ENCODE results near the gene SMIM44.

- TF ChIP-seq OSR1 (CRISPR knock-in tag; IDR thresholded peaks at IDR 0.05) (no peak), CREB5 (CRISPR knock-in tag; IDR thresholded peaks at IDR 0.05; ENCODE audit: low read depth) (no peak), ZFP30 (CRISPR knock-in tag; IDR thresholded peaks at IDR 0.05) (no peak), GLIS3 (CRISPR knock-in tag; IDR thresholded peaks at IDR 0.05) (no peak), PATZ1 (CRISPR knock-in tag; IDR thresholded peaks at IDR 0.05; ENCODE audit: borderline replicate concordance) (no peak), RARB (CRISPR knock-in tag; IDR thresholded peaks at IDR 0.05) (no peak), PPARA (CRISPR knock-in tag; IDR thresholded peaks at IDR 0.05; ENCODE audit: borderline replicate concordance) (no peak), ZFP3 (CRISPR knock-in tag; IDR thresholded peaks at IDR 0.05) (no peak), CSDC2 (CRISPR knock-in tag; IDR thresholded peaks at IDR 0.05) (no peak)
- TF ChIP-seq, protein P1, sequence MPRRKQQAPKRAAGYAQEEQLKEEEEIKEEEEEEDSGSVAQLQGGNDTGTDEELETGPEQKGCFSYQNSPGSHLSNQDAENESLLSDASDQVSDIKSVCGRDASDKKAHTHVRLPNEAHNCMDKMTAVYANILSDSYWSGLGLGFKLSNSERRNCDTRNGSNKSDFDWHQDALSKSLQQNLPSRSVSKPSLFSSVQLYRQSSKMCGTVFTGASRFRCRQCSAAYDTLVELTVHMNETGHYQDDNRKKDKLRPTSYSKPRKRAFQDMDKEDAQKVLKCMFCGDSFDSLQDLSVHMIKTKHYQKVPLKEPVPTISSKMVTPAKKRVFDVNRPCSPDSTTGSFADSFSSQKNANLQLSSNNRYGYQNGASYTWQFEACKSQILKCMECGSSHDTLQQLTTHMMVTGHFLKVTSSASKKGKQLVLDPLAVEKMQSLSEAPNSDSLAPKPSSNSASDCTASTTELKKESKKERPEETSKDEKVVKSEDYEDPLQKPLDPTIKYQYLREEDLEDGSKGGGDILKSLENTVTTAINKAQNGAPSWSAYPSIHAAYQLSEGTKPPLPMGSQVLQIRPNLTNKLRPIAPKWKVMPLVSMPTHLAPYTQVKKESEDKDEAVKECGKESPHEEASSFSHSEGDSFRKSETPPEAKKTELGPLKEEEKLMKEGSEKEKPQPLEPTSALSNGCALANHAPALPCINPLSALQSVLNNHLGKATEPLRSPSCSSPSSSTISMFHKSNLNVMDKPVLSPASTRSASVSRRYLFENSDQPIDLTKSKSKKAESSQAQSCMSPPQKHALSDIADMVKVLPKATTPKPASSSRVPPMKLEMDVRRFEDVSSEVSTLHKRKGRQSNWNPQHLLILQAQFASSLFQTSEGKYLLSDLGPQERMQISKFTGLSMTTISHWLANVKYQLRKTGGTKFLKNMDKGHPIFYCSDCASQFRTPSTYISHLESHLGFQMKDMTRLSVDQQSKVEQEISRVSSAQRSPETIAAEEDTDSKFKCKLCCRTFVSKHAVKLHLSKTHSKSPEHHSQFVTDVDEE (CRISPR knock-in tag; IDR thresholded peaks at IDR 0.05), result no peak
These were observed 19.9 kb upstream of the SMIM44 start for GRCh38 chr19:3503036-3503572.

All from SK-N-SH treated with all-trans-retinoic acid at 6 μM for 48 hours (cell line).